Measurements from ENCODE around the gene CTBP2.

CTBP2 gene

GRCh38 chr10:124971276-124971675, 189.1 kb downstream of the CTBP2 start:
- peak in 1 of 2 donors; percentile 27 for DNase-seq (ENCODE audit: low read depth in 2 of 2)
- H3K4me3 ChIP-seq (replicated peaks in 1 of 2; ENCODE audit: low read depth in 2 of 2, low read length in 2 of 2), result no peak overlapping the region
- TF ChIP-seq CTCF (IDR thresholded peaks at IDR 0.05; ENCODE audit: low read depth, low read length), result no peak

- no peak for DNase-seq (ENCODE audit: low read depth in 2 of 2)
- TF ChIP-seq CTCF (IDR thresholded peaks at IDR 0.05; ENCODE audit: low read depth, low read length), result no peak
- no peak overlapping the region for H3K4me3 ChIP-seq (replicated peaks in 1 of 2; ENCODE audit: low read depth in 2 of 2, low read length in 2 of 2)
These were observed 193.1 kb downstream of the CTBP2 start for GRCh38 chr10:124967255-124967654.

- no peak for TF ChIP-seq CTCF (IDR thresholded peaks at IDR 0.05; ENCODE audit: low read depth, low read length)
- no peak for DNase-seq (ENCODE audit: low read depth in 2 of 2)
- no peak overlapping the region for H3K4me3 ChIP-seq (replicated peaks in 1 of 2; ENCODE audit: low read depth in 2 of 2, low read length in 2 of 2)
These were observed 194.4 kb downstream of the CTBP2 start for GRCh38 chr10:124966008-124966407.

- no peak for TF ChIP-seq CTCF (IDR thresholded peaks at IDR 0.05; ENCODE audit: low read depth, low read length)
- no peak overlapping the region for H3K4me3 ChIP-seq (replicated peaks in 1 of 2; ENCODE audit: low read depth in 2 of 2, low read length in 2 of 2)
- DNase-seq (ENCODE audit: low read depth in 2 of 2), result no peak
These were observed 196.3 kb downstream of the CTBP2 start for GRCh38 chr10:124963866-124964720.

GRCh38 chr10:124962421-124962820, 197.9 kb downstream of the CTBP2 start:
- peak in 1 of 2 donors; percentile 69 for DNase-seq (ENCODE audit: low read depth in 2 of 2)
- H3K4me3 ChIP-seq (replicated peaks in 1 of 2; ENCODE audit: low read depth in 2 of 2, low read length in 2 of 2), result no peak overlapping the region
- no peak for TF ChIP-seq CTCF (IDR thresholded peaks at IDR 0.05; ENCODE audit: low read depth, low read length)

GRCh38 chr10:124961248-124961570, 199.2 kb downstream of the CTBP2 start:
- peak in 1 of 2 donors; percentile 29 for DNase-seq (ENCODE audit: low read depth in 2 of 2)
- TF ChIP-seq CTCF (IDR thresholded peaks at IDR 0.05; ENCODE audit: low read depth, low read length), result no peak
- H3K4me3 ChIP-seq (replicated peaks in 1 of 2; ENCODE audit: low read depth in 2 of 2, low read length in 2 of 2), result no peak overlapping the region

GRCh38 chr10:124959564-124959963, 200.8 kb downstream of the CTBP2 start:
- H3K4me3 ChIP-seq (replicated peaks in 1 of 2; ENCODE audit: low read depth in 2 of 2, low read length in 2 of 2), result no peak overlapping the region
- DNase-seq (ENCODE audit: low read depth in 2 of 2), result no peak
- no peak for TF ChIP-seq CTCF (IDR thresholded peaks at IDR 0.05; ENCODE audit: low read depth, low read length)
